Effector memory CD8-positive, alpha-beta T cell (primary cell): Measurements from ENCODE around the gene PCDHGC4.
A peak's percentile ranks its signal among the peaks of the same experiment; 100 is the strongest.

Experiments
- ATAC-seq: fragments of 150-1000 bp; cut with Tn5 transposase; replicated peaks from 2 replicates; pipeline ENCODE4 v1.10.0; 2021; ENCODE audit warnings: mild to moderate bottlenecking, moderate library complexity
- DNase-seq, 3 experiments: peaks; one replicate each; pipeline ENCODE4 v3.0.0; 2021
- H3K27ac Mint-ChIP-seq, 2 donors: one replicate each; pipeline ENCODE4 v1.8.0; 2022; ENCODE audit warnings: mild to moderate bottlenecking in 2 of 2, mixed read lengths in 2 of 2, moderate library complexity in 2 of 2
- H3K27me3 Mint-ChIP-seq, 2 donors: one replicate each; pipeline ENCODE4 v1.8.0; 2022; ENCODE audit warnings: mixed read lengths in 2 of 2
- H3K36me3 Mint-ChIP-seq: one replicate; pipeline ENCODE4 v1.8.0; 2022; ENCODE audit warnings: mild to moderate bottlenecking, moderate library complexity, mixed read lengths; ENCODE audit not compliant: insufficient read depth
- H3K4me1 Mint-ChIP-seq, 2 donors: one replicate each; pipeline ENCODE4 v1.8.0; 2022; ENCODE audit warnings: low read depth in 2 of 2, mixed read lengths in 2 of 2
- H3K4me3 Mint-ChIP-seq, 2 donors: one replicate each; pipeline ENCODE4 v1.8.0; 2022; ENCODE audit warnings: mild to moderate bottlenecking in 2 of 2, mixed read lengths in 2 of 2, moderate library complexity in 2 of 2
- H3K9me3 Mint-ChIP-seq, 2 donors: one replicate each; pipeline ENCODE4 v1.8.0; 2022; ENCODE audit warnings: mixed read lengths in 2 of 2

The PCDHGC4 gene

GRCh38 chr5:141494761-141495452, 10.1 kb downstream of the PCDHGC4 start:
- DNase-seq (no peak), ATAC-seq (no peak)
- Mint-ChIP-seq H3K4me1 (peaks cover 6 to 10% of the 10 kb centered on the region in 2 donors), H3K27me3 (peaks cover 42 to 84% of the 10 kb centered on the region in 2 donors), H3K9me3 (no peaks in the 10 kb centered on the region), H3K36me3 (peaks cover 4% of the 10 kb centered on the region), H3K4me3 (peak overlapping the region in 1 of 2 donors; percentile 4), H3K27ac (no peak overlapping the region)

DNA sequence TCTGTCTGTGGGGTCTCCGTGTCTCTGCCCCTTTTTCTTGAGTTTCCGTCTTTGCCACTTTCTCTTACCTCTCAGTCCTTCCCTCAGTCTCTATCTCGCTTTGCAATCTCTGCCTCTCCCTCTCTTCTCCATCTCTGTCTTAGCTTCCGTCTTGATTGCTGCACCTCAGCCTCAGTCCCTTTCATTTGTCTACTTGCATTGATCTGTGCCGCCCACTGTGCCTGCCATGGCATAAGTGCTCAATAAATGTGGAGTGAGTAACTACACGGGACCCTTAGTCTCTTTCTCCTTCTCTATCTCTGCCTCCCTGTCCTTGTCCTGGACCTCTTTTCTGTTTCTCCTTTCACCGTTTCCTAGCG, 10.6 kb downstream of the PCDHGC4 start:
- Mint-ChIP-seq H3K27ac (no peak overlapping the region), H3K27me3 (peaks cover 38 to 79% of the 10 kb centered on the region in 2 donors), H3K4me3 (peak overlapping the region in 1 of 2 donors; percentile 4), H3K4me1 (peaks cover 6 to 10% of the 10 kb centered on the region in 2 donors), H3K9me3 (no peaks in the 10 kb centered on the region), H3K36me3 (peaks cover 4% of the 10 kb centered on the region)
- ATAC-seq (no peak), DNase-seq (no peak)

DNA sequence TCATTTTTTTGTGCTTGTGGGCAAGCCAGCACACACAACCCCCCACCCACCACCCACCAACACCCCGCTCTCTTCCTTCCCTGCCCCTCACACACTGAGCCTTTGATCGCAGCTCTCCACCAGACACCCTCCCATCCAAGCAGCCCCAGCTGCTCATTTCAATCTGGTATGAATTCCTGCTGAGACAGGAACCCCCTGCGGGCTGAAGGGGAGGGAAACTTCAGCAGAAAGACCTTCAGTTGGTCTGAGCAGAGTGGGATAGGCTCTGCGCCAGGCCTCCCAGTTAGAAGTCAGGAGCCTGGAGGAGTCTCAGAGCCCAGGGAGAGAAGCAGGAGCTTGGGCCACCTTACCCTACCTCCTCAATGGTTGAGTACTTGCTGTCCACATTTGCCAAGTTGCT, 11.2 kb downstream of the PCDHGC4 start:
- H3K4me1 Mint-ChIP-seq, result peaks cover 6 to 10% of the 10 kb centered on the region in 2 donors
- peaks cover 32 to 75% of the 10 kb centered on the region in 2 donors for H3K27me3 Mint-ChIP-seq
- ATAC-seq (no peak), DNase-seq (no peak)
- H3K27ac Mint-ChIP-seq, result no peak overlapping the region
- H3K9me3 Mint-ChIP-seq, result no peaks in the 10 kb centered on the region
- no peak overlapping the region for H3K4me3 Mint-ChIP-seq
- H3K36me3 Mint-ChIP-seq, result peaks cover 4% of the 10 kb centered on the region

- DNase-seq, result no peak
- peaks cover 4% of the 10 kb centered on the region for H3K36me3 Mint-ChIP-seq
- no peaks in the 10 kb centered on the region for H3K9me3 Mint-ChIP-seq
- ATAC-seq, result no peak
- peaks cover 16 to 44% of the 10 kb centered on the region in 2 donors for H3K27me3 Mint-ChIP-seq
- no peak overlapping the region for H3K4me3 Mint-ChIP-seq
- no peak overlapping the region for H3K27ac Mint-ChIP-seq
- no peaks in the 10 kb centered on the region for H3K4me1 Mint-ChIP-seq
Observed at GRCh38 chr5:141501761-141502160, 16.9 kb downstream of the PCDHGC4 start.

DNA sequence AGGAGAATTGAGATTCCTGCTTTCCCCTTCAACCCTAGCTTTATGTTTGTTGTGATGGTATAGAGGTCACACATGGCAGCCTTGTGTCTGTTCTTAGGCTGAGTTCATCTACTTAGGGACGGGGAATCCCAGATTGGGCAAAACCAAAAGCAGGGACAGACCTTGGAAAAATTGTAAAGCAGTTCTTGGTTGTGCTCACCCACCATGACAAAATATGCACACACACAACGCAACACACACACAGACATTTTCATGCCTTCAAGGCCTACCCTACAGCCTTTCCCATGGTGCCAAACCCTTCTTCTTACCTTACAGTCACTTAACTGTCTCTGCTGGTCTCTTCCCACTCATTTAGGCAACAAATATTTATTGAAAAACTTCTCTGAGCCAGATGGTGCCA, 18.9 kb downstream of the PCDHGC4 start:
- Mint-ChIP-seq H3K4me1 (no peaks in the 10 kb centered on the region), H3K4me3 (no peak overlapping the region), H3K9me3 (no peaks in the 10 kb centered on the region), H3K27ac (no peak overlapping the region), H3K27me3 (peaks cover 8 to 26% of the 10 kb centered on the region in 2 donors), H3K36me3 (peaks cover 4% of the 10 kb centered on the region)
- ATAC-seq (no peak), DNase-seq (no peak)

- Mint-ChIP-seq H3K9me3 (no peaks in the 10 kb centered on the region), H3K27me3 (peaks cover 8 to 24% of the 10 kb centered on the region in 2 donors), H3K4me1 (no peaks in the 10 kb centered on the region), H3K27ac (no peak overlapping the region), H3K4me3 (no peak overlapping the region), H3K36me3 (peaks cover under 1% of the 10 kb centered on the region)
- no peak for ATAC-seq
- DNase-seq, result no peak
Observed at GRCh38 chr5:141504216-141504615, 19.4 kb downstream of the PCDHGC4 start.

DNA sequence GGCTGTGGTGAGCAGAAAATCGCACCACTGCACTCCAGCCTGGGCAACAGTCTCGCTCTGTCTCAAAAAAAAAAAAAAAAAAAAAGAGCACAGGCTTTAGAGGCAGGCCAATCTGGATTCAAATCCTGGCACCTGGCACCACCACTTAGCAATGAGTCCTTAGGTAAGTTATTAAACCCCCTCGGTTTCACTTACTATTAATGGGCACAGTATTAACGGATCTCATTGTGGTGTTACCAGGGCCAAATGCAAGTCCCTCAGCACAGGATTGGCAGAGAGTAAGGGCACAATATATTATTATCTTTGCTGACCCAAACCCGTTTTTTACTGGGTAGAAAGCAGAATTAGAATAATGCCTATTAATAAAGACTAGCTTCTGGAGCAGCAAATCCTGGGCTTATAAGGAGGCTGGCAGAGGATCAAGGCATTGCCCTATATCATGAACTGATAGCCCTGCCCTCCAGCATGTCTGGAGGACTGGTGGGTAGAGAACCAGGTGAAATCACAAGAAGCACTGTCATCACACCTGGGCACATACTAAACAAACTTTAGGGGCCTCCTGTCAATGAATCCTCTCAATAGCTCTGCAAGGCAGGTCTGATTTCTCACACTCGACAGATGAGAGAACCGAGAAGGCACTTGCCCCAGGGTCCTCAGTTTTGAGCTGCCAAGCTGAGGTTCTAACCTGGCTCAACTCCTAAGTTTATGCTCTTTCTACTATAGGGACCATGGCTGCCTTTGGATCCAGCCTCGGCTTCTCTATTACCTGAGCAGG, 21.7 kb downstream of the PCDHGC4 start:
- H3K9me3 Mint-ChIP-seq, result no peaks in the 10 kb centered on the region
- no peak overlapping the region for H3K4me3 Mint-ChIP-seq
- peaks cover 2% of the 10 kb centered on the region for H3K36me3 Mint-ChIP-seq
- H3K27me3 Mint-ChIP-seq, result peaks cover 5 to 17% of the 10 kb centered on the region in 2 donors
- DNase-seq, result no peak
- no peak overlapping the region for H3K27ac Mint-ChIP-seq
- no peaks in the 10 kb centered on the region for H3K4me1 Mint-ChIP-seq
- no peak for ATAC-seq

- H3K27me3 Mint-ChIP-seq, result peaks cover 0 to 10% of the 10 kb centered on the region in 2 donors
- H3K4me3 Mint-ChIP-seq, result no peak overlapping the region
- H3K27ac Mint-ChIP-seq, result peak overlapping the region in 1 of 2 donors; percentile 46
- H3K9me3 Mint-ChIP-seq, result no peaks in the 10 kb centered on the region
- DNase-seq (no peak), ATAC-seq (no peak)
- peaks cover 9% of the 10 kb centered on the region for H3K36me3 Mint-ChIP-seq
- peaks cover 3% of the 10 kb centered on the region in 2 donors for H3K4me1 Mint-ChIP-seq
Observed at GRCh38 chr5:141507387-141508091, 22.7 kb downstream of the PCDHGC4 start.

DNA sequence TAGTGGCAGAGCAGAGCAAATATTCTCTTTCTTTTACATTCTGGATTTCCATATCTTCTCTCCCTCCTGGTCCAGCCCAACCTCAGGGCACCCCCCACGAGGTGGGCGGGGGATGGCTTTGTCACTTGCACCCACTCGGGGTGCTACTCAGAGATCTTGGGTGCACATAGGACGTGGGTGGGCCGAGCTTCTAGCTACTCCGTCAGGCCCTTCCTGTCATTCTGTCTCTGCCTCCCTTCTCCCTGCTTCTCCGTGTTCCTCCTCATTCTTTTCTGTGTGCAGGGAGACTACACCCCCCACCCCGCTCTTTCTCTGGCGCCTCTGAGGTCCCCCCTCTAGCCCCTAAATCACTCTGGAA, 23.6 kb downstream of the PCDHGC4 start:
- no peak for DNase-seq
- Mint-ChIP-seq H3K36me3 (peaks cover 18% of the 10 kb centered on the region), H3K27me3 (peaks cover 0 to 10% of the 10 kb centered on the region in 2 donors), H3K9me3 (no peaks in the 10 kb centered on the region), H3K4me3 (no peak overlapping the region), H3K27ac (peak overlapping the region in 1 of 2 donors; percentile 28), H3K4me1 (peaks cover 10 to 12% of the 10 kb centered on the region in 2 donors)
- no peak for ATAC-seq

DNA sequence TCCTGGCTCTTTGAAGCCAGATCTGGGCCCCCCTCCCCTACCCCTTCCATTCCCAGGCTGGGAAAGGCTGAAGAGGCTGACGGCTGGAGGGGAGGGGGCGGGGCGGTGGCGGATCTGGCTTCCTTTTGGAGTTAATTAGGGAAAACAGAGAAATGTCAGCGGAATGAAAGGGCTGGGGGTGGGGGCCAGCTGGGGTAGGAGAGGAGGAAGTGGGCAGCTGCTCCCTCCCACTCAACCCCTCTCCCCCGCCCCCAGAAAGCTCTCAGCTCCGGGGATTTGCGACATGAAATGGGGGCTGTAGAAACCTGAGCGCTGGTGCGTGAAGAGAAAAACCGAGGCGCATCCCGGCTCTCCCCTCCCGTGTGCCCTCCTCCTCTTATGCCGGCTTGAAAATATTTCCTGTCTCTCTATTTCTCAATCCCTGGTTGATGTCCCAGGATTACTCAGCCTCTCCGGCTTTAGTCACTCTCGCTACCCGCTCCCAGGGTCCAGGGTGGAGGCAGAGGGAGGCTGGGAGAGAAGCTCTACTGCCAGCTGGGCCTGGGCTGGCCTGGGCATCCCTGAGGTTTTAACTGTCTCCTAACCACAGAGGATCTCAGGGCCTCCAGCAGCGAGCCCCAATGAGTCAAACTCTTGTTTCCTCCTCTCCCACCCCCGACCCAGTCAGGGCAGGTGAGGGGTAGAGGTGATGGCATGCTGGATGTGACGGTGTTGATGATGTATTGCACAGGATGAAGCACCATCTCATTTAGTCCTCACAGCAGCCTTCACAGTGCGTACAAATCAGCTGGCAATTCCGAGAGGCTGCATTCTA, 24.2 kb downstream of the PCDHGC4 start:
- H3K4me3 Mint-ChIP-seq, result no peak overlapping the region
- H3K9me3 Mint-ChIP-seq, result no peaks in the 10 kb centered on the region
- no peak for ATAC-seq
- H3K36me3 Mint-ChIP-seq, result peaks cover 24% of the 10 kb centered on the region
- peaks cover 15 to 17% of the 10 kb centered on the region in 2 donors for H3K4me1 Mint-ChIP-seq
- peak overlapping the region in 1 of 2 donors; percentile 28 for H3K27ac Mint-ChIP-seq
- no peak for DNase-seq
- H3K27me3 Mint-ChIP-seq, result peaks cover 0 to 10% of the 10 kb centered on the region in 2 donors

DNA sequence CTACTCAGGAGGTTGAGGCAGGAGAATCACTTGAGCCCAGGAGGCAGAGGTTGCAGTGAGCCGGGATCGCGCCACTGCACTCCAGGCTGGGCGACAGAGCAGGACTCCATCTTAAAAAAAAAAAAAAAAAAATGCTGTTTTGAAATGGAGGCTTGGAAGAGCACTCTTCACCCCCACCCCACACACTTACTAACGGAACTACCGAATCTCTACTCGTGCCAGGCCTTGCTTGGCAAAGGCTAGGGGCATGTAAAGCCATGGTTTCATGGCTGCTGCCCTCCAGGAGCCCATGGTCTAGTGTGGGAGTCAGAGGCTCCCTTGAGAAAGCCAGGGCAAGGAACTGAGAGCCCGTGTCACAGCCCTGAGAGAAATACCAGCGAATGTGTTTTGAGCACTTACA, 25.3 kb downstream of the PCDHGC4 start:
- Mint-ChIP-seq H3K9me3 (no peaks in the 10 kb centered on the region), H3K27me3 (peaks cover 0 to 3% of the 10 kb centered on the region in 2 donors), H3K4me3 (no peak overlapping the region), H3K4me1 (peaks cover 22 to 24% of the 10 kb centered on the region in 2 donors), H3K36me3 (peaks cover 27% of the 10 kb centered on the region), H3K27ac (no peak overlapping the region)
- ATAC-seq (no peak), DNase-seq (no peak)

- Mint-ChIP-seq H3K4me1 (peaks cover 25 to 30% of the 10 kb centered on the region in 2 donors), H3K4me3 (no peak overlapping the region), H3K27ac (peak overlapping the region; percentile 12 to 89), H3K9me3 (no peaks in the 10 kb centered on the region), H3K36me3 (peaks cover 35% of the 10 kb centered on the region), H3K27me3 (no peaks in the 10 kb centered on the region)
- DNase-seq (no peak), ATAC-seq (no peak)
Observed at GRCh38 chr5:141510850-141511601, 26.2 kb downstream of the PCDHGC4 start.
